Chondrocyte (in vitro differentiated cells): ENCODE measurements around the gene CLIC6. TPM values are rescaled to one million over a fixed set of nuclear protein-coding genes. Genes with fewer than 3 reads are reported as not detected.

Experiments
- DNase-seq: peaks from one replicate; pipeline ENCODE4 v3.0.0; 2021; ENCODE audit warnings: mixed read lengths, low spot score
- H3K27ac Mint-ChIP-seq: one replicate; pipeline ENCODE4 v1.8.0; 2021; ENCODE audit warnings: mild to moderate bottlenecking, moderate library complexity, mixed read lengths; ENCODE audit not compliant: unreplicated experiment
- H3K27me3 Mint-ChIP-seq: 2 replicates; pipeline ENCODE4 v1.8.0; 2021; ENCODE audit warnings: low read depth, mixed read lengths
- H3K36me3 Mint-ChIP-seq: 2 replicates; pipeline ENCODE4 v1.8.0; 2021; ENCODE audit warnings: low read depth, mixed read lengths
- H3K4me1 Mint-ChIP-seq: 2 replicates; pipeline ENCODE4 v1.8.0; 2021; ENCODE audit warnings: low read depth, mild to moderate bottlenecking, mixed read lengths
- H3K4me3 Mint-ChIP-seq: one replicate; pipeline ENCODE4 v1.8.0; 2021; ENCODE audit warnings: mild to moderate bottlenecking, moderate library complexity, mixed read lengths; ENCODE audit not compliant: unreplicated experiment
- H3K9me3 Mint-ChIP-seq: 2 replicates; pipeline ENCODE4 v1.8.0; 2021; ENCODE audit warnings: low read depth, mixed read lengths
- total RNA-seq: library from RNA; stranded (reverse); gene quantifications from 3 replicates; pipeline ENCODE4 v1.2.1, GENCODE V29; 2021
- TF ChIP-seq, protein P1 (sequence below): fragments of 200-600 bp; sonication (generic); IDR thresholded peaks from 2 replicates; pipeline ENCODE4 v1.5.0; 2021; ENCODE audit warnings: antibody characterized with exemption, mild to moderate bottlenecking, moderate library complexity

Gene CLIC6
- total RNA-seq, 1 donor from 2014 or later = 0.17 TPM

DNA sequence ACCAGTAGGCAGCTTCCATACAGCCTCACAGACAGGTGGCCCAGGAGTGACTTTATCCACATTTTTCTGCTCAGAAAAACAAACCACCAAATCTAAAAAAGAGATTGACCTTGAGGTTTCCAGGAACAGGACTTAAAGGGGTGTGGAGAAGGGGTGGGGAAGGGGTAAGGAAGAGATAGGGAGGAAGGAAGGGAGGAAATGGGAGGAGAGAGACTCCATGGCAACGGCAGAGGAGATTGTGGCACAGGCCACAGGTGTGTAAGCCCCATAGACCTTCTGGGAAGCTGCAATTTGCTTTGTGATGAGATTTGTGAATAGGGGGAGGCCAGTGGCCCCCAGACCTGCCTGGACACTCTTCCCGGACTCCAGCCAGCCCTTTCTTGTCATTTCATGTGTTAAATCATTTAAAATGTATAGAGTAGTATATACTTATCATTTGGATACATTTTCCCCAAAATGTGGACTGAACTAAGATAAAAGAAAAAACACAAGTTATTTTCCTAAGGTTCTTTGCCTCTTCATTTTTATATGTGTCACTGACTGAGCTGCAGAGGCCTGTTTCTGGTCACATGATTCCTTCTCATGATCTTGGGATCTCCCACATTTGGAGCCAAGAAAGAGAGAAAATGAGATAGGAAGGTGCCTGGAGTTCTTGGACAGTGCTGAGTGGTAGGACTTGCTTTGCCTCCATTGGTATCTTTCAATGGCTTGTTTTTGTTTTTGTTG lies 55.5 kb downstream of the CLIC6 start:
- Mint-ChIP-seq H3K27ac (peak overlapping the region; percentile 82), H3K4me1 (peaks cover 21% of the 10 kb centered on the region), H3K9me3 (no peaks in the 10 kb centered on the region), H3K4me3 (no peak overlapping the region), H3K27me3 (no peaks in the 10 kb centered on the region), H3K36me3 (no peaks in the 10 kb centered on the region)
- TF ChIP-seq, protein P1, sequence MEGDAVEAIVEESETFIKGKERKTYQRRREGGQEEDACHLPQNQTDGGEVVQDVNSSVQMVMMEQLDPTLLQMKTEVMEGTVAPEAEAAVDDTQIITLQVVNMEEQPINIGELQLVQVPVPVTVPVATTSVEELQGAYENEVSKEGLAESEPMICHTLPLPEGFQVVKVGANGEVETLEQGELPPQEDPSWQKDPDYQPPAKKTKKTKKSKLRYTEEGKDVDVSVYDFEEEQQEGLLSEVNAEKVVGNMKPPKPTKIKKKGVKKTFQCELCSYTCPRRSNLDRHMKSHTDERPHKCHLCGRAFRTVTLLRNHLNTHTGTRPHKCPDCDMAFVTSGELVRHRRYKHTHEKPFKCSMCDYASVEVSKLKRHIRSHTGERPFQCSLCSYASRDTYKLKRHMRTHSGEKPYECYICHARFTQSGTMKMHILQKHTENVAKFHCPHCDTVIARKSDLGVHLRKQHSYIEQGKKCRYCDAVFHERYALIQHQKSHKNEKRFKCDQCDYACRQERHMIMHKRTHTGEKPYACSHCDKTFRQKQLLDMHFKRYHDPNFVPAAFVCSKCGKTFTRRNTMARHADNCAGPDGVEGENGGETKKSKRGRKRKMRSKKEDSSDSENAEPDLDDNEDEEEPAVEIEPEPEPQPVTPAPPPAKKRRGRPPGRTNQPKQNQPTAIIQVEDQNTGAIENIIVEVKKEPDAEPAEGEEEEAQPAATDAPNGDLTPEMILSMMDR = no peak
- DNase-seq = no peak

DNA sequence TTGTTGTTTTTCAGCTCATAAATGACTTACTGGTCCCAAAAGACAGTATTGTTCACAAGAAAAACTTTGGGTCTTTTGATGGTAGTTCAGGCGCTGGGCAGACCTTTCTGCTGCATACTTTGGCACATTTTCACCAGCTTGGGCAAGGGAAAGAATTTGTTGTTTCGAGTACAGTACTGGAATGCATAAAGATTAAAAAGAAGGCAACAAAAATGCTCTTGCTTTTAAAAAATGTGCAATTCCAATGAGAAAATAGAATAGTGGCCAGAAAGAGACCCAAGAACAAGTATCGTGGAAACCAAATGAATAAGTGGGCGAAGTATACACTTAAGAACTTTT lies 56.0 kb downstream of the CLIC6 start:
- TF ChIP-seq, protein P1 = no peak
- no peak for DNase-seq
- Mint-ChIP-seq H3K36me3 (no peaks in the 10 kb centered on the region), H3K4me3 (no peak overlapping the region), H3K27me3 (no peaks in the 10 kb centered on the region), H3K27ac (peak overlapping the region; percentile 82), H3K4me1 (peaks cover 21% of the 10 kb centered on the region), H3K9me3 (no peaks in the 10 kb centered on the region)

DNA sequence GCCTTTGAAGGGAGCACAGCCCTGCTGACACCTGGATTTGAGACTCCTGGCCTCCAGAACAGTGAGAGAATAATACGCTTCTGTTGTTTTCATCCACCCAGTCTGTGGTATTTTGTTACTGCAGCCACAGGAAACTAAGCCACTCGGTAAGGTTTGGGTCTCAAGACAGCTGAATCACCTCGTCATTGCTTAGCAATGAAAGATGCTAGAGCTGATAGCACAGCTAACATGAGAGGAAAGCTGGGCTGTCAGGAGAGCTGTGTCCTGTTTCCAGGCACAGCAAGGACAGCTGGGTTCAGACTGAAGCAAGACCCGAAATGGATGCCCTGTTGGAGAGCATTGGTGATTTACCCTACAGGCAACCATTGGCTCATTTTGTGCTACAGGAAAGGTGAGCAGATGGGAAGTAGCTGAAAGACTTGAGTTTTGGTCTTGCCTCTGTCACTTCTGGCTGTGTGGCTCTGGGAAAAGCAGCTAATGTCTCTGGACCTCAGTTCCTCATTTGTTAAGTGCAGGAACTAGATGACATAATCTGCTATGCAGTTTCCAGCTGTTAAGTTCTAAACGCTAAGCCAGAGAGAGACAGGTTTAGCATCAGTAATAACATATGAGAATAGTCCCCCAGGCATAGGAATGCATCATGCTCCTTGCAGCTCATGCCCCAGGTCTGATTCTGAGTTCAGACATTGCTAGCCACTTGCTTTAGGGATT lies 58.0 kb downstream of the CLIC6 start:
- H3K27ac Mint-ChIP-seq = no peak overlapping the region
- TF ChIP-seq, protein P1 = no peak
- H3K4me1 Mint-ChIP-seq = peaks cover 21% of the 10 kb centered on the region
- no peaks in the 10 kb centered on the region for H3K27me3 Mint-ChIP-seq
- H3K4me3 Mint-ChIP-seq = no peak overlapping the region
- H3K36me3 Mint-ChIP-seq = peaks cover under 1% of the 10 kb centered on the region
- no peaks in the 10 kb centered on the region for H3K9me3 Mint-ChIP-seq
- DNase-seq = no peak

DNA sequence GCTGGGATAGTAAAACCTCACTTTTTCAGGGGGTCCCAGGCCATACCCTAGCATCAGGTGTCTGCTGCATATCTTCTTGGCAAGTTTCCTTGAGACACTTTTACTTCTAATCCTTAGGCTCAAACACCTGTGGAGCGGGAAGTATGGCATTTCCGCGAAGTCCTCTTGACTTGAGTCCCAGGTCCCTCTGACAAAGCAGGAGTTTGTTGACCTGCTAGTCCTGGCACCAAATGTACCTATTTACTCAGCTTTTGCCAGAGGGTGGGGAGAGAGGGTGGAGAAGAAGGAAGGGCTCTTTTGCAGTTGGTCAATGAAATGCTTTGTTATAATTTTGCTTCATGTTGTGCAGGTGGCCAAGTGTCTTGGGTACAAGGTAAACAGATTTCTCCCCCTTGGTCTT lies 59.7 kb downstream of the CLIC6 start:
- Mint-ChIP-seq H3K9me3 (no peaks in the 10 kb centered on the region), H3K36me3 (peaks cover 2% of the 10 kb centered on the region)
- no peak for DNase-seq

DNA sequence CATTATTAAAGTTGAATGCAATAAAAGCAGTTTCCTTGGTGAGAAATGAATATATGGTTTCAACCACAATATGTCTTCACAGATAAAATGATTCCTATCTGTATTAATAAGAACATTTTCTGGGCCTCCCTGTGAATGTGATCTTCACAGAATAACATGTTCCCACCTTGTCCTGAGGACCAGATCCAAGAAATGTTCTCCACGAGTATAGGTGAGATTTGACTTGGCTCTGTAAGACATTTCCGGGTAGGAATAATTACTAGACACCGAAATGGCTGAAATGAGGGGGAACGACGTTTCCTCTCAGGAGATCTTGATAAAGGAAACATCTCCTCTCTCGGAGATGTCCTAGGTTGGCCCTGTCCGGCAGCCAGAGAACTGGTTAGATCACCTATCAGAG lies 61.4 kb downstream of the CLIC6 start:
- no peak for DNase-seq
- H3K4me3 Mint-ChIP-seq = no peak overlapping the region
- peaks cover 2% of the 10 kb centered on the region for H3K36me3 Mint-ChIP-seq
- no peaks in the 10 kb centered on the region for H3K27me3 Mint-ChIP-seq
- no peaks in the 10 kb centered on the region for H3K9me3 Mint-ChIP-seq
- no peak overlapping the region for H3K27ac Mint-ChIP-seq
- TF ChIP-seq, protein P1 = no peak
- H3K4me1 Mint-ChIP-seq = peaks cover 17% of the 10 kb centered on the region

More for the DNA sequence above, 59.7 kb downstream of the CLIC6 start:
- Mint-ChIP-seq H3K27ac (no peak overlapping the region), H3K4me1 (peaks cover 21% of the 10 kb centered on the region), H3K4me3 (no peak overlapping the region), H3K27me3 (no peaks in the 10 kb centered on the region)
- TF ChIP-seq, protein P1 = no peak
